Superior temporal gyrus (tissue), 1 donor: ENCODE results near the gene ITM2B.
"Not testable (repeated sequence)": the region's sequence is repeated elsewhere in the genome, so short reads cannot be mapped to it uniquely, and the experiment has no call there.

ENCODE experiments used
- DNase-seq: peaks from one replicate; pipeline ENCODE4 v3.0.0-alpha.2; 2016; ENCODE audit errors: extremely low spot score

Gene ITM2B

GRCh38 chr13:48233046-48233888, at the start of gene ITM2B:
Gene ITM2B (plus strand): TSS chr13:48233206. CDS start chr13:48233361, 155 bp downstream.
- peak; percentile 71 for DNase-seq

- DNase-seq, result no peak
Observed at GRCh38 chr13:48184260-48184659, 48.7 kb upstream of the ITM2B start.

- no peak for DNase-seq
Observed at GRCh38 chr13:48185018-48185417, 48.0 kb upstream of the ITM2B start.

GRCh38 chr13:48186722-48187121, 46.3 kb upstream of the ITM2B start:
- DNase-seq, result no peak

- DNase-seq, result no peak
Observed at GRCh38 chr13:48188131-48188530, 44.9 kb upstream of the ITM2B start.

GRCh38 chr13:48188601-48189000, 44.4 kb upstream of the ITM2B start:
- no peak for DNase-seq

GRCh38 chr13:48189171-48189570, 43.8 kb upstream of the ITM2B start:
- no peak for DNase-seq

GRCh38 chr13:48192411-48192935, 40.5 kb upstream of the ITM2B start:
- DNase-seq, result no peak

- no peak for DNase-seq
Observed at GRCh38 chr13:48194379-48194754, 38.6 kb upstream of the ITM2B start.

GRCh38 chr13:48199404-48199946, 33.5 kb upstream of the ITM2B start:
- no peak for DNase-seq

- no peak for DNase-seq
Observed at GRCh38 chr13:48201044-48201443, 32.0 kb upstream of the ITM2B start.

GRCh38 chr13:48207207-48207606, 25.8 kb upstream of the ITM2B start:
- DNase-seq, result not testable (repeated sequence)

- no peak for DNase-seq
Observed at GRCh38 chr13:48210178-48210577, 22.8 kb upstream of the ITM2B start.

- DNase-seq, result no peak
Observed at GRCh38 chr13:48214519-48215121, 18.4 kb upstream of the ITM2B start.

- DNase-seq, result not testable (repeated sequence)
Observed at GRCh38 chr13:48215511-48216203, 17.3 kb upstream of the ITM2B start.

GRCh38 chr13:48216204-48216711, 16.7 kb upstream of the ITM2B start:
- no peak for DNase-seq

GRCh38 chr13:48220592-48220980, 12.4 kb upstream of the ITM2B start:
- DNase-seq, result no peak

GRCh38 chr13:48220981-48221685, 11.9 kb upstream of the ITM2B start:
- no peak for DNase-seq

- DNase-seq, result no peak
Observed at GRCh38 chr13:48221686-48222187, 11.3 kb upstream of the ITM2B start.

- no peak for DNase-seq
Observed at GRCh38 chr13:48222358-48223301, 10.4 kb upstream of the ITM2B start.
